Stomach (tissue), 4 donors: ENCODE data around the gene VIPR2.

Experiments used
- CTCF ChIP-seq, 7 experiments: fragments of 450-650 bp in 4 of 7; fragments of 200-600 bp in 3 of 7; sonication (generic) in 3 of 7; IDR thresholded peaks; one replicate each; pipeline ENCODE4 v1.5.1; 2016 to 2019; ENCODE audit warnings: antibody characterized with exemption in 7 of 7, control low read depth in 2 of 7, mild to moderate bottlenecking in 1 of 7
- EP300 ChIP-seq: sonication (generic); formaldehyde crosslinking; IDR thresholded peaks from one replicate; pipeline ENCODE4 v1.6.1; 2017; ENCODE audit warnings: antibody characterized with exemption
- POLR2A ChIP-seq, 4 donors: fragments of 450-650 bp; IDR thresholded peaks; one replicate each; pipeline ENCODE4 v1.6.1; 2016; ENCODE audit warnings: antibody characterized with exemption in 4 of 4, control low read depth in 2 of 4, mild to moderate bottlenecking in 1 of 4, moderate library complexity in 1 of 4
- POLR2AphosphoS5 ChIP-seq, 3 donors: sonication (generic); formaldehyde crosslinking; IDR thresholded peaks; one replicate each; pipeline ENCODE4 v1.6.1; 2016; ENCODE audit warnings: antibody characterized with exemption in 3 of 3

DNA sequence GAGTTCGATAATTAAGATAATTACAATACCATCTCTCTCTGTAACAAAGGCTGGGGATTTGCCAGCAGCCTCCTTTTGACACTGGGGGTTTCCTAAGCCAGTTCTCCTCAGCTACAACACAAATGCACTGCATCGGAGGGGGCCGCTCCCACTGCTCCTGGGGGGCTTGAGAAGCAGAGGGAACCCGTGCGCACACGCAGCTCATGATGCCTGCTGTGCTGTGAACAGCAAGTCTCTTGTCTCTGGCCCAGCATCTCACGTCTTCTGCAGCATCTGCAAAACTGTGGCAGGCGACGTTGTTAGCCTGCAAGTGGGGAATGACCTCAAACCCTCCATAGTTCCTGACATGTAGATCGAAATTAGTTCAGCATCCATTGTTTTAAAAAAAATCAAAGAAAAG, 5.5 kb downstream of the VIPR2 start:
- no peak for TF ChIP-seq CTCF (IDR thresholded peaks at IDR 0.05)
- TF ChIP-seq POLR2A (IDR thresholded peaks at IDR 0.05), result no peak
- TF ChIP-seq POLR2AphosphoS5 (IDR thresholded peaks at IDR 0.05), result no peak
- TF ChIP-seq EP300, result no peak
